Measurements from ENCODE around the gene ELAVL1.
"Not testable (repeated sequence)": the region's sequence is repeated elsewhere in the genome, so short reads cannot be mapped to it uniquely, and the experiment has no call there.

DNA sequence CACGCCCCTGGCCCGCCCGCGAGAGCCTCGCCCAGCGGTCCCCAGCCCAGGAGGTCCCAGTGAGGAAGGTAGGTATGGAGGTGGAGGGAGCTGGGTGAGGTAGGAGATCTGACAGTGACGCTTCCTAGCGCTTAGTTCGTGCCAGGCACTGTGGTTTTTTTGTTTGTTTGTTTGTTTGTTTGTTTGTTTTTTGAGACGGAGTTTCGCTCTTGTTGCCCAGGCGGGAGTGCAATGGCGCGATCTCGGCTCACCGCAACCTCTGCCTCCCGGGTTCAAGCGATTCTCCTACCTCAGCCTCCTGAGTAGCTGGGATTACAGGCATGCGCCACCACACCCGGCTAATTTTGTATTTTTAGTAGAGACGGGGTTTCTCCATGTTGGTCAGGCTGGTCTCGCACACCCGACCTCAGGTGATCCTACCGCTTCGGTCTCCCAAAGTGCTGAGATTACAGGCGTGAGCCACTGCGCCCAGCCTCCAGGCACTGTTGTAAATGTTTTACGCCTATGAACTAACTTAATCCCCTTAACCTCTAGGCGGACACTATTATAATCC is 87.3 kb downstream of the ELAVL1 start:
- TF ChIP-seq POLR2A (IDR thresholded peaks at IDR 0.05): not testable (repeated sequence)
- TF ChIP-seq, protein P1, sequence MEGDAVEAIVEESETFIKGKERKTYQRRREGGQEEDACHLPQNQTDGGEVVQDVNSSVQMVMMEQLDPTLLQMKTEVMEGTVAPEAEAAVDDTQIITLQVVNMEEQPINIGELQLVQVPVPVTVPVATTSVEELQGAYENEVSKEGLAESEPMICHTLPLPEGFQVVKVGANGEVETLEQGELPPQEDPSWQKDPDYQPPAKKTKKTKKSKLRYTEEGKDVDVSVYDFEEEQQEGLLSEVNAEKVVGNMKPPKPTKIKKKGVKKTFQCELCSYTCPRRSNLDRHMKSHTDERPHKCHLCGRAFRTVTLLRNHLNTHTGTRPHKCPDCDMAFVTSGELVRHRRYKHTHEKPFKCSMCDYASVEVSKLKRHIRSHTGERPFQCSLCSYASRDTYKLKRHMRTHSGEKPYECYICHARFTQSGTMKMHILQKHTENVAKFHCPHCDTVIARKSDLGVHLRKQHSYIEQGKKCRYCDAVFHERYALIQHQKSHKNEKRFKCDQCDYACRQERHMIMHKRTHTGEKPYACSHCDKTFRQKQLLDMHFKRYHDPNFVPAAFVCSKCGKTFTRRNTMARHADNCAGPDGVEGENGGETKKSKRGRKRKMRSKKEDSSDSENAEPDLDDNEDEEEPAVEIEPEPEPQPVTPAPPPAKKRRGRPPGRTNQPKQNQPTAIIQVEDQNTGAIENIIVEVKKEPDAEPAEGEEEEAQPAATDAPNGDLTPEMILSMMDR (IDR thresholded peaks at IDR 0.05): not testable (repeated sequence)

Data from testis (tissue), 2 donors.